Fibroblast of peridontal ligament (primary cell): Measurements from ENCODE around the gene FIBCD1.

Source experiments
- DNase-seq: peaks from one replicate; pipeline ENCODE4 v3.0.0-alpha.2; 2010; ENCODE audit errors: extremely low read depth

Gene FIBCD1

GRCh38 chr9:130936285-130937117 lies 2.5 kb downstream of the FIBCD1 start:
- peak; percentile 22 for DNase-seq

GRCh38 chr9:130935648-130936271 lies 3.3 kb downstream of the FIBCD1 start:
- no peak for DNase-seq

- DNase-seq, result no peak
Measured at GRCh38 chr9:130934702-130935647, 4.1 kb downstream of the FIBCD1 start.

GRCh38 chr9:130934246-130934645 lies 4.8 kb downstream of the FIBCD1 start:
- no peak for DNase-seq

- peak; percentile 50 for DNase-seq
Measured at GRCh38 chr9:130933114-130934046, 5.7 kb downstream of the FIBCD1 start.

GRCh38 chr9:130932255-130933079 lies 6.6 kb downstream of the FIBCD1 start:
- no peak for DNase-seq

- no peak for DNase-seq
Measured at GRCh38 chr9:130931508-130932254, 7.4 kb downstream of the FIBCD1 start.

- DNase-seq, result no peak
Measured at GRCh38 chr9:130930804-130931349, 8.2 kb downstream of the FIBCD1 start.

- no peak for DNase-seq
Measured at GRCh38 chr9:130930132-130930803, 8.8 kb downstream of the FIBCD1 start.

GRCh38 chr9:130929571-130930038 lies 9.4 kb downstream of the FIBCD1 start:
- DNase-seq, result no peak

GRCh38 chr9:130927995-130928900 lies 10.8 kb downstream of the FIBCD1 start:
- no peak for DNase-seq

GRCh38 chr9:130927338-130927737 lies 11.7 kb downstream of the FIBCD1 start:
- DNase-seq, result no peak

GRCh38 chr9:130925050-130925678 lies 13.9 kb downstream of the FIBCD1 start:
- DNase-seq, result no peak

GRCh38 chr9:130924448-130924788 lies 14.6 kb downstream of the FIBCD1 start:
- DNase-seq, result no peak

GRCh38 chr9:130923611-130924447 lies 15.2 kb downstream of the FIBCD1 start:
- DNase-seq, result no peak
